Keratinocyte (primary cell): ENCODE measurements around the gene ATF3. TPM values are rescaled to one million over a fixed set of nuclear protein-coding genes. Genes with fewer than 3 reads are reported as not detected.

Source experiments
- DNase-seq: peaks from one replicate; pipeline ENCODE4 v3.0.0-alpha.2; 2011; ENCODE audit warnings: low read depth, missing footprints, low spot score
- FAIRE-seq: peaks from 2 replicates; lab custom pipeline; 2011; peaks lifted over from hg19 to GRCh38; lab: Jason Lieb, UNC
- H2AFZ ChIP-seq: 2 replicates; pipeline ENCODE4 v1.6.0; 2012; ENCODE audit warnings: low read length, control low read depth, inconsistent platforms; ENCODE audit not compliant: control insufficient read depth
- H3K27ac ChIP-seq: 2 replicates; pipeline ENCODE4 v1.5.1; 2011; ENCODE audit warnings: low read length; ENCODE audit not compliant: control insufficient read depth, insufficient read depth
- H3K27me3 ChIP-seq: 3 replicates; pipeline ENCODE4 v1.6.0; 2011; ENCODE audit warnings: low read length; ENCODE audit not compliant: control insufficient read depth, insufficient read depth; ENCODE audit errors: extremely low read depth
- H3K36me3 ChIP-seq, 2 experiments: 2 replicates in 1 of 2; 3 replicates in 1 of 2; pipeline ENCODE4 v1.5.1; 2011; ENCODE audit warnings: low read length in 2 of 2, mild to moderate bottlenecking in 1 of 2; ENCODE audit not compliant: control insufficient read depth in 2 of 2, insufficient read depth in 2 of 2; ENCODE audit errors: extremely low read depth in 1 of 2
- H3K4me1 ChIP-seq: 3 replicates; pipeline ENCODE4 v1.5.1; 2011; ENCODE audit warnings: low read length; ENCODE audit not compliant: control insufficient read depth, insufficient read depth; ENCODE audit errors: extremely low read depth
- H3K4me2 ChIP-seq: 3 replicates; pipeline ENCODE4 v1.6.0; 2011; ENCODE audit warnings: low read depth, low read length; ENCODE audit not compliant: control insufficient read depth, insufficient read depth; ENCODE audit errors: extremely low read depth
- H3K4me3 ChIP-seq, 3 experiments: fragments of 200-600 bp in 1 of 3; sonication (generic) in 1 of 3; 2 replicates in 2 of 3; 3 replicates in 1 of 3; pipeline ENCODE4 v1.5.1; 2011 to 2016; ENCODE audit warnings: low read length in 3 of 3, mild to moderate bottlenecking in 3 of 3, control low read depth in 2 of 3, inconsistent platforms in 1 of 3, low read depth in 1 of 3, mixed read lengths in 1 of 3, mixed run types in 1 of 3, moderate library complexity in 1 of 3; ENCODE audit not compliant: control insufficient read depth in 2 of 3, insufficient read depth in 2 of 3; ENCODE audit errors: extremely low read depth in 1 of 3
- H3K79me2 ChIP-seq: 2 replicates; pipeline ENCODE4 v1.6.0; 2012; ENCODE audit warnings: low read length; ENCODE audit not compliant: control insufficient read depth, insufficient read depth
- H3K9ac ChIP-seq: 3 replicates; pipeline ENCODE4 v1.6.0; 2011; ENCODE audit warnings: low read length; ENCODE audit not compliant: control insufficient read depth, insufficient read depth; ENCODE audit errors: extremely low read depth
- H3K9me1 ChIP-seq: 3 replicates; pipeline ENCODE4 v1.6.0; 2011; ENCODE audit warnings: low read length; ENCODE audit not compliant: control insufficient read depth, insufficient read depth; ENCODE audit errors: extremely low read depth
- H3K9me3 ChIP-seq: 2 replicates; pipeline ENCODE4 v1.5.1; 2012; ENCODE audit warnings: low read depth, low read length; ENCODE audit not compliant: control insufficient read depth
- H4K20me1 ChIP-seq: 3 replicates; pipeline ENCODE4 v1.6.0; 2011; ENCODE audit warnings: low read length; ENCODE audit not compliant: control insufficient read depth, insufficient read depth; ENCODE audit errors: extremely low read depth
- CTCF ChIP-seq, 3 experiments: IDR thresholded peaks in 1 of 3; conservative IDR thresholded peaks in 1 of 3; optimal IDR thresholded peaks in 1 of 3; 2 replicates in 2 of 3; 3 replicates in 1 of 3; pipeline versions ENCODE3 to v1.5.1; 2011; ENCODE audit warnings: low read length in 3 of 3, mild to moderate bottlenecking in 3 of 3, moderate library complexity in 2 of 3, control low read depth in 1 of 3, inconsistent platforms in 1 of 3; ENCODE audit not compliant: insufficient read depth in 2 of 3; ENCODE audit errors: extremely low read depth in 1 of 3
- EZH2 ChIP-seq: IDR thresholded peaks from one replicate; pipeline ENCODE4 v1.6.1; 2012; ENCODE audit warnings: inconsistent platforms, mild to moderate bottlenecking, low read length, moderate library complexity
- dilution Hi-C: fragments of 300-500 bp; cut with MboI; formaldehyde crosslinking; loops from one replicate; pipeline ENCODE4 v1.7.0; 2020; ENCODE audit warnings: low sequenced_read_pairs; ENCODE audit not compliant: extremely low pct_ligation_motif_present
- polyA plus RNA-seq, 5 experiments: library from polyadenylated mRNA; depleted of rRNA in 3 of 5; stranded (reverse) in 3 of 5; stranded (forward) in 1 of 5; unstranded in 1 of 5; fragments of >200 nt; gene quantifications; 1 replicate in 1 of 5; 2 replicates in 3 of 5; 3 replicates in 1 of 5; pipeline versions ENCODE4 v1.2.1 to v1.2.3, GENCODE V29; 2011 to 2012; ENCODE audit warnings: missing spikeins in 2 of 5, low read depth in 1 of 5, low replicate concordance in 1 of 5

Gene ATF3
- polyA plus RNA-seq, 1 donor (not counting 4 experiments of a cell fraction or from before 2014, with no cell fraction given): 45.1 TPM

DNA sequence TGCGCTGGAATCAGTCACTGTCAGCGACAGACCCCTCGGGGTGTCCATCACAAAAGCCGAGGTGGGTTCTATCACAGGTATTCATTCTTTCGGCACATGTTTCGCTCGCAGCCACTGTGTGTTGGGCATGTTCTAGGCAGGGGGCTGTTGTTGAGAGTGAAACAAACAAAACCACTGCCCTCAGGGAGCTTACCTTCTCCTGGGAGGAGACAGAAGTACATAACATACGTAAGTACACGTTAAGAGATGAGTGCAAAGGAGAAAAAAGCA is 6.6 kb downstream of the ATF3 start:
- no peak for DNase-seq
- Histone ChIP-seq H2AFZ (no peak overlapping the region), H3K9me1 (no peaks in the 10 kb centered on the region), H3K27me3 (peaks cover 4% of the 10 kb centered on the region), H3K36me3 (peaks cover 2 to 5% of the 10 kb centered on the region in 2 experiments), H3K9me3 (no peaks in the 10 kb centered on the region), H3K9ac (no peak overlapping the region), H3K4me1 (no peaks in the 10 kb centered on the region), H3K27ac (no peak overlapping the region), H3K4me3 (no peak overlapping the region), H3K79me2 (no peaks in the 10 kb centered on the region), H4K20me1 (peaks cover 5% of the 10 kb centered on the region), H3K4me2 (no peak overlapping the region)
- TF ChIP-seq EZH2 (no peak), CTCF (optimal IDR thresholded peaks at IDR 0.05 in 1 of 3, IDR thresholded peaks at IDR 0.05 in 1 of 3, conservative IDR thresholded peaks at IDR 0.05 in 1 of 3; ENCODE audit: extremely low read depth in 1 of 3, insufficient read depth in 2 of 3, low read length in 3 of 3) (no peak)
- no peak for FAIRE-seq
- dilution Hi-C loops: no loop called here

DNA sequence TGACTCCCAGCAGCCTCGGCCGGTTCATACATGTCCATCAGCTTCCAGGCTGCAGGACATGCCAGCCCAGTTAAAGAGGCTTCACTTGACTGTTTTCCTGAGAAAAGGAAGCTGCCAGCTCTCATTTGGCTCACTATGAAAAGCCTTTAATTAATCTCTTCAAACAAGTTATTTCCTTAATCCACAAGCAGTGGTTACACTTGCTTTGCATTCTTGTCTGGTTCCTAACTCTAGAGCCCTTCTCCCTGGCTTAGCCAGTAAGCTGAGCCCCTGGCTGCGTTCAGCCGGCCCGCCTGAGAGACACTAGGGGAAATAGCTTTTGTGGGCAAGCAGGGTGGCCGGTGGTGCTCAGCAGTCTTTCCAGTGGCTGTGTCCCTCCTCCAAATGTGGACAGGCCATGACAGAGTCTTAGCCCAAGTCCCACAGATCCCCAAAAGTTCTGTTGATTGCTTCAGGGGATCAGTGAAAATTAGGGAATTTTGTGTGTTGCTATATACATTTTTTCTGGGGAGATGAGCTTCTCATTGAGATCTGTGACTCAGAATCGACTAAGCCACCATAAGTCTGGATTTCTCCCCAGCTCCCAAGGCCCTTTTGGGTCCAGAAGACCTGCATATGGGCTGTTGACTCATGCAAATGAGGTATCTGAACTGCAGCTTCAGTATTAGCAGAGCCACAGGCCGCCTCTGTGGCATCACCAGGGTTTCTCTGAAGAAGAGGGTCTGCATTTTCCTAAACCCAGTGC is 10.1 kb downstream of the ATF3 start:
- Histone ChIP-seq H4K20me1 (no peaks in the 10 kb centered on the region), H3K9me1 (no peaks in the 10 kb centered on the region), H3K79me2 (no peaks in the 10 kb centered on the region), H3K27ac (no peak overlapping the region), H3K9ac (no peak overlapping the region), H3K36me3 (peaks cover 2 to 5% of the 10 kb centered on the region in 2 experiments), H3K9me3 (no peaks in the 10 kb centered on the region), H3K4me2 (no peak overlapping the region), H2AFZ (no peak overlapping the region), H3K27me3 (no peaks in the 10 kb centered on the region), H3K4me3 (no peak overlapping the region), H3K4me1 (no peaks in the 10 kb centered on the region)
- dilution Hi-C loops: no loop called here
- FAIRE-seq: no peak
- no peak for DNase-seq
- TF ChIP-seq EZH2 (no peak), CTCF (optimal IDR thresholded peaks at IDR 0.05 in 1 of 3, IDR thresholded peaks at IDR 0.05 in 1 of 3, conservative IDR thresholded peaks at IDR 0.05 in 1 of 3; ENCODE audit: extremely low read depth in 1 of 3, insufficient read depth in 2 of 3, low read length in 3 of 3) (no peak)
